ENCODE measurements around the gene DHRS7. TPM values are rescaled to one million over a fixed set of nuclear protein-coding genes. Genes with fewer than 3 reads are reported as not detected.

DHRS7 gene
- total and polyA plus RNA-seq, 10 of the 15 experiments (the other 5 are each of a cell fraction or from before 2014, with no cell fraction given), result 55.0 to 99.8 (median 62.2) TPM

- no peak for TF ChIP-seq IRF5 (IDR thresholded peaks at IDR 0.05; ENCODE audit: borderline replicate concordance)
These were observed 9.4 kb upstream of the DHRS7 start (continued) for GRCh38 chr14:60174352-60175254.

GRCh38 chr14:60171690-60172089 lies 6.5 kb upstream of the DHRS7 start:
- Histone ChIP-seq H4K20me1 (ENCODE audit: control insufficient read depth, insufficient read depth) (no peaks in the 10 kb centered on the region), H3K36me3 (ENCODE audit: control insufficient read depth in 2 of 2, insufficient read depth in 2 of 2, low read length in 1 of 2) (no peaks in the 10 kb centered on the region), H3K9ac (ENCODE audit: control insufficient read depth, insufficient read depth, low read length) (no peak overlapping the region), H3K4me2 (ENCODE audit: control insufficient read depth, insufficient read depth) (no peak overlapping the region), H3K4me3 (no peak overlapping the region), H3K9me3 (replicated peaks; ENCODE audit: control insufficient read depth, insufficient read depth, low read length) (no peaks in the 10 kb centered on the region), H3K4me1 (ENCODE audit: control insufficient read depth, insufficient read depth, low read length) (no peaks in the 10 kb centered on the region), H2AFZ (ENCODE audit: control insufficient read depth, low read depth, low read length) (no peak overlapping the region), H3K79me2 (ENCODE audit: control insufficient read depth, insufficient read depth, low read length) (no peaks in the 10 kb centered on the region), H3K27me3 (replicated peaks in 1 of 2; ENCODE audit: control insufficient read depth in 2 of 2, insufficient read depth in 2 of 2, low read length in 1 of 2) (no peaks in the 10 kb centered on the region), H3K27ac (ENCODE audit: control insufficient read depth, insufficient read depth) (no peak overlapping the region)
- FAIRE-seq (no peak), ATAC-seq (peak; percentile 36; the same call in 2 of the 3 replicates), DNase-seq (ENCODE audit: low read depth, low spot score) (no peak)
- ChIA-PET POLR2A (interaction anchor here (0.9 to 1.1 kb wide), 2 partner anchors 11 to 82 kb away, joined by 3 read pairs; no protein-coding TSS in a partner anchor), CTCF (interaction anchor here (0.7 to 3.4 kb wide), 6 partner anchors 8 to 205 kb away, joined by 3 to 34 read pairs (median 3); no protein-coding TSS in a partner anchor), RAD21 (ENCODE audit: unreplicated experiment) (interaction anchor here (0.7 to 1.8 kb wide), 3 partner anchors 11 to 112 kb away, joined by 3 to 14 read pairs (median 3); no protein-coding TSS in a partner anchor), SMC1A (ENCODE audit: uncharacterized antibody, unreplicated experiment) (interaction anchor here (2.1 to 3.8 kb wide), 3 partner anchors 10 to 207 kb away, joined by 6 to 46 read pairs (median 6); no protein-coding TSS in a partner anchor)
- in situ Hi-C loops (cut with MboI) (loop anchor here (25.0 kb wide), 1 partner anchor 684 kb away; the partner anchor contains the start of genes JKAMP and L3HYPDH), intact Hi-C loops (cut with micrococcal nuclease; ENCODE audit: unreplicated experiment) (no loop called here)
- 25% methylated on average over 2 of the region's 2 CpGs for WGBS (ENCODE audit: insufficient coverage, insufficient replicate concordance, low lambda C conversion rate, missing lambda C conversion rate)
- BruUV-seq (replicated peaks), result no TSS peak
- TF ChIP-seq MXI1 (IDR thresholded peaks at IDR 0.05; ENCODE audit: low read depth, low read length) (no peak), TCF3 (IDR thresholded peaks at IDR 0.05; ENCODE audit: borderline replicate concordance, insufficient read depth, low read depth, low read length) (no peak), ZBED1 (IDR thresholded peaks at IDR 0.05; ENCODE audit: borderline replicate concordance) (no peak), EZH2 (IDR thresholded peaks at IDR 0.05; ENCODE audit: borderline replicate concordance, control insufficient read depth, low read depth, low read length) (no peak), POLR2A (IDR thresholded peaks at IDR 0.05; ENCODE audit: low read depth, low read length) (no peak), YY1 (IDR thresholded peaks at IDR 0.05; ENCODE audit: low read depth, low read length) (no peak), ASH2L (IDR thresholded peaks at IDR 0.05; ENCODE audit: borderline replicate concordance, low read depth) (no peak), HSF1 (IDR thresholded peaks at IDR 0.05; ENCODE audit: low read depth, low read length) (no peak), RAD51 (IDR thresholded peaks at IDR 0.05) (no peak), CBX5 (IDR thresholded peaks at IDR 0.05; ENCODE audit: low read depth) (no peak), NRF1 (conservative IDR thresholded peaks at IDR 0.05; ENCODE audit: low read depth, low read length) (no peak), YBX1 (IDR thresholded peaks at IDR 0.05) (no peak), CHD4 (IDR thresholded peaks at IDR 0.05) (no peak), NR2C2 (IDR thresholded peaks at IDR 0.05; ENCODE audit: borderline replicate concordance, control insufficient read depth, insufficient read length, low read depth) (no peak), SMARCA5 (IDR thresholded peaks at IDR 0.05) (no peak), ZNF274 (IDR thresholded peaks at IDR 0.05; ENCODE audit: insufficient read depth, insufficient read length) (no peak), E2F4 (IDR thresholded peaks at IDR 0.05; ENCODE audit: low read depth, low read length) (no peak)

All from GM12878 (cell line).